Gastrocnemius medialis (tissue), 4 donors: ENCODE measurements around the gene MCF2.

Experiments
- CTCF ChIP-seq, 5 experiments: fragments of 450-650 bp in 3 of 5; fragments of 200-600 bp in 2 of 5; sonication (generic) in 2 of 5; IDR thresholded peaks in 4 of 5; conservative IDR thresholded peaks in 1 of 5; 1 replicate in 4 of 5; 2 replicates in 1 of 5; pipeline ENCODE4 v1.5.1; 2016 to 2019; ENCODE audit warnings: antibody characterized with exemption in 5 of 5, mild to moderate bottlenecking in 3 of 5, moderate library complexity in 3 of 5
- POLR2A ChIP-seq, 2 donors: fragments of 450-650 bp; IDR thresholded peaks; one replicate each; pipeline ENCODE4 v1.6.1; 2017; ENCODE audit warnings: antibody characterized with exemption in 2 of 2, mild to moderate bottlenecking in 2 of 2, moderate library complexity in 2 of 2

- no peak for TF ChIP-seq CTCF (IDR thresholded peaks at IDR 0.05 in 4 of 5, conservative IDR thresholded peaks at IDR 0.05 in 1 of 5)
- TF ChIP-seq POLR2A (IDR thresholded peaks at IDR 0.05) = no peak
Observed at GRCh38 chrX:139640259-139640658, 67.7 kb downstream of the MCF2 start.
